OCI-LY1 (cell line): ENCODE results near the gene SPATA32.
"Not testable (repeated sequence)": the region's sequence is repeated elsewhere in the genome, so short reads cannot be mapped to it uniquely, and the experiment has no call there.

Experiments used
- H2AFZ ChIP-seq: fragments of 200-600 bp; sonication (generic), shearing (Covaris generic); 2 replicates; pipeline ENCODE4 v1.6.0; 2014; ENCODE audit warnings: antibody characterized with exemption, mild to moderate bottlenecking, low read length
- H3F3A ChIP-seq: fragments of 200-600 bp; sonication (generic), shearing (Covaris generic); 2 replicates; pipeline ENCODE4 v1.6.0; 2014; ENCODE audit warnings: mild to moderate bottlenecking, antibody characterized with exemption, low read length, moderate library complexity; ENCODE audit not compliant: insufficient read depth
- H3K27ac ChIP-seq: fragments of 200-600 bp; sonication (generic); 2 replicates; pipeline ENCODE4 v1.5.1; 2014; ENCODE audit warnings: low read length, mixed run types, mild to moderate bottlenecking, low read depth; ENCODE audit not compliant: poor library complexity, severe bottlenecking
- H3K27me3 ChIP-seq: fragments of 200-600 bp; sonication (generic); 2 replicates; pipeline ENCODE4 v1.6.0; 2014; ENCODE audit warnings: antibody characterized with exemption, mild to moderate bottlenecking, low read length, moderate library complexity; ENCODE audit not compliant: insufficient read depth
- H3K36me3 ChIP-seq: fragments of 200-600 bp; sonication (generic); 2 replicates; pipeline ENCODE4 v1.6.1; 2014; ENCODE audit warnings: mild to moderate bottlenecking, antibody characterized with exemption, low read length, moderate library complexity, mixed read lengths; ENCODE audit not compliant: insufficient read depth
- H3K4me1 ChIP-seq: fragments of 200-600 bp; sonication (generic); 2 replicates; pipeline ENCODE4 v1.5.1; 2014; ENCODE audit warnings: mild to moderate bottlenecking, low read length, moderate library complexity; ENCODE audit not compliant: insufficient read depth, severe bottlenecking
- H3K4me2 ChIP-seq: fragments of 200-600 bp; sonication (generic), shearing (Covaris generic); 2 replicates; pipeline ENCODE4 v1.6.1; 2014; ENCODE audit warnings: low read length
- H3K4me3 ChIP-seq: fragments of 200-600 bp; sonication (generic); 2 replicates; pipeline ENCODE4 v1.5.1; 2014; ENCODE audit warnings: low read length, low read depth, mild to moderate bottlenecking, mixed read lengths; ENCODE audit not compliant: poor library complexity, severe bottlenecking
- H3K79me2 ChIP-seq: fragments of 200-600 bp; shearing (Covaris generic); 2 replicates; pipeline ENCODE4 v1.6.1; 2016; ENCODE audit warnings: mixed run types, low read length, mixed read lengths; ENCODE audit not compliant: insufficient read depth
- H3K9ac ChIP-seq: fragments of 200-600 bp; sonication (generic), shearing (Covaris generic); 2 replicates; pipeline ENCODE4 v1.6.1; 2014; ENCODE audit warnings: mild to moderate bottlenecking, low read length, mixed read lengths
- H3K9me2 ChIP-seq: fragments of 200-600 bp; sonication (generic), shearing (Covaris generic); 2 replicates; pipeline ENCODE4 v1.6.1; 2014; ENCODE audit warnings: low read depth, mild to moderate bottlenecking, low read length, mixed read lengths
- H3K9me3 ChIP-seq: fragments of 200-600 bp; shearing (Covaris generic); 2 replicates; pipeline ENCODE4 v1.6.1; 2014; ENCODE audit warnings: low read length, mixed read lengths
- H4K20me1 ChIP-seq: fragments of 200-600 bp; sonication (generic), shearing (Covaris generic); 2 replicates; pipeline ENCODE4 v1.6.0; 2016; ENCODE audit warnings: mild to moderate bottlenecking, low read length; ENCODE audit not compliant: insufficient read depth
- EZH2 ChIP-seq: fragments of 200-600 bp; sonication (generic), shearing (Covaris generic); IDR thresholded peaks from 2 replicates; pipeline ENCODE4 v1.8.0; 2017; ENCODE audit warnings: borderline replicate concordance, mixed run types, mild to moderate bottlenecking, antibody characterized with exemption, low read length, moderate library complexity, mixed read lengths
- TF ChIP-seq, protein P1 (sequence below): fragments of 200-600 bp; sonication (generic), shearing (Covaris generic); IDR thresholded peaks from 2 replicates; pipeline ENCODE4 v1.5.1; 2017; ENCODE audit warnings: mild to moderate bottlenecking, antibody characterized with exemption, low read length, moderate library complexity, mixed read lengths

The SPATA32 gene

GRCh38 chr17:45305530-45306087 is 43.7 kb upstream of the SPATA32 start:
- Histone ChIP-seq H3K4me2 (no peak overlapping the region), H3K27me3 (no peaks in the 10 kb centered on the region), H3K36me3 (peaks cover 5% of the 10 kb centered on the region; the same call in 1 of the 2 replicates)

DNA sequence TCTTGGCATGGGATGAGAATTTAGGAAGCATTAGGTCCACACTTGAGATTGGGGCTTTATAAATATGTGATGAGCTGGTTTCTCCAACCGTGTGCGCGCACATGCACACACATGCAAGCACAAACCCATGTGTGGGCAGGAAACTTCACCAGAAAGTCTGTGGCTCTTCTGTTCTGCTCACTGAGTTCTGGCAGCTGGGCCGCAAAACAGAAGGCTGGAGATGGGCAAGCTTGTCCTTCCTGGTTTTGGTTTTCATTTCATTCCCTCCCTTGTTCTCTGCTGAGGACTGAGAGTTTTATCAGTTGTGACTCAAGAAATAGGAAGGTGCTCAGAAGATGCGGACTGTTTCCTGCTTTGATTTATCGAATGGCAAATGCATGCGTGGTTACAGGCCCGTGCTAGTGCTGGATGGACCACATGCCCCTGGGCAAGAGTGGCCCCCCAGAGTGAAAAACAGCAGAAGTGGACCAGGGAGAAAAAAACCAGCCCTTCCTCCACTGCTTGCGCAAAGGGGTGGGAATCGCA is 40.8 kb upstream of the SPATA32 start:
- Histone ChIP-seq H3K4me3 (no peak overlapping the region), H3K4me1 (peaks cover 44% of the 10 kb centered on the region), H3K9ac (peak overlapping the region; percentile 6; the same call in 1 of the 2 replicates), H3K79me2 (no peaks in the 10 kb centered on the region), H3K36me3 (no peaks in the 10 kb centered on the region), H3K9me2 (no peaks in the 10 kb centered on the region), H3K27ac (peak overlapping the region; percentile 70), H3K9me3 (no peaks in the 10 kb centered on the region), H3F3A (no peaks in the 10 kb centered on the region), H4K20me1 (no peaks in the 10 kb centered on the region), H2AFZ (no peak overlapping the region), H3K27me3 (no peaks in the 10 kb centered on the region), H3K4me2 (peak overlapping the region; percentile 28; the same call in 1 of the 2 replicates)
- TF ChIP-seq, protein P1, sequence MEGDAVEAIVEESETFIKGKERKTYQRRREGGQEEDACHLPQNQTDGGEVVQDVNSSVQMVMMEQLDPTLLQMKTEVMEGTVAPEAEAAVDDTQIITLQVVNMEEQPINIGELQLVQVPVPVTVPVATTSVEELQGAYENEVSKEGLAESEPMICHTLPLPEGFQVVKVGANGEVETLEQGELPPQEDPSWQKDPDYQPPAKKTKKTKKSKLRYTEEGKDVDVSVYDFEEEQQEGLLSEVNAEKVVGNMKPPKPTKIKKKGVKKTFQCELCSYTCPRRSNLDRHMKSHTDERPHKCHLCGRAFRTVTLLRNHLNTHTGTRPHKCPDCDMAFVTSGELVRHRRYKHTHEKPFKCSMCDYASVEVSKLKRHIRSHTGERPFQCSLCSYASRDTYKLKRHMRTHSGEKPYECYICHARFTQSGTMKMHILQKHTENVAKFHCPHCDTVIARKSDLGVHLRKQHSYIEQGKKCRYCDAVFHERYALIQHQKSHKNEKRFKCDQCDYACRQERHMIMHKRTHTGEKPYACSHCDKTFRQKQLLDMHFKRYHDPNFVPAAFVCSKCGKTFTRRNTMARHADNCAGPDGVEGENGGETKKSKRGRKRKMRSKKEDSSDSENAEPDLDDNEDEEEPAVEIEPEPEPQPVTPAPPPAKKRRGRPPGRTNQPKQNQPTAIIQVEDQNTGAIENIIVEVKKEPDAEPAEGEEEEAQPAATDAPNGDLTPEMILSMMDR, result no peak
- no peak for TF ChIP-seq EZH2

More at GRCh38 chr17:45305530-45306087, 43.7 kb upstream of the SPATA32 start:
- Histone ChIP-seq H3K4me3 (no peak overlapping the region), H3K9me2 (no peaks in the 10 kb centered on the region), H4K20me1 (no peaks in the 10 kb centered on the region), H3K4me1 (peaks cover 41% of the 10 kb centered on the region), H3F3A (no peaks in the 10 kb centered on the region), H3K9me3 (no peaks in the 10 kb centered on the region), H3K79me2 (no peaks in the 10 kb centered on the region), H2AFZ (no peak overlapping the region), H3K9ac (no peak overlapping the region), H3K27ac (no peak overlapping the region)
- TF ChIP-seq EZH2, result no peak
- TF ChIP-seq, protein P1, result no peak

GRCh38 chr17:45302220-45302619 is 40.3 kb upstream of the SPATA32 start:
- H3F3A ChIP-seq, H3K27me3 ChIP-seq, H2AFZ ChIP-seq, H3K4me3 ChIP-seq, H3K9me2 ChIP-seq, H3K4me2 ChIP-seq, H3K9me3 ChIP-seq, H3K9ac ChIP-seq, H3K36me3 ChIP-seq, H3K79me2 ChIP-seq, H4K20me1 ChIP-seq: not testable (repeated sequence)
- Histone ChIP-seq H3K4me1 (peaks cover 40% of the 10 kb centered on the region), H3K27ac (peak overlapping the region; percentile 70)

DNA sequence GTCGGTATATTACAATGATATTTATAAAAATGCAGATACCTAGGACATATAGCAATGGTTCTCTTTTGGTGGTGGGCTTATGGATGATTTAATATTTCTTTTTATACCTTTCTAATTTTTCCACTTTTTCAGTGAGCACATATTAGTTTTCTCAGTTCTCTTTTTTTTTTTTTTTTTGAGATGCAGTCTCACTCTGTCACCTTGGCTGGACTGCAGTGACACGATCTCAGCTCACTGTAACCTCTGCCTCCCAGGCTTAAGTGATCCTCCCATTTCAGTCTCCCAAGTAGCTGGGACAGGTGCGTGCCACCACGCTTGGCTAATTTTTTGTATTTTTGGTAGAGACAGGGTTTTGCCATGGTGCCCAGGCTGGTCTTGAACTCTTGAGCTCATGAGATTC is 39.8 kb upstream of the SPATA32 start:
- Histone ChIP-seq H3K27ac (peak overlapping the region; percentile 47), H2AFZ (no peak overlapping the region), H3F3A (no peaks in the 10 kb centered on the region), H3K27me3 (no peaks in the 10 kb centered on the region), H3K79me2 (no peaks in the 10 kb centered on the region), H3K4me1 (peaks cover 44% of the 10 kb centered on the region), H4K20me1 (no peaks in the 10 kb centered on the region), H3K36me3 (no peaks in the 10 kb centered on the region), H3K4me2 (no peak overlapping the region), H3K9ac (no peak overlapping the region), H3K9me3 (no peaks in the 10 kb centered on the region), H3K9me2 (no peaks in the 10 kb centered on the region), H3K4me3 (no peak overlapping the region)
- TF ChIP-seq, protein P1, result no peak
- no peak for TF ChIP-seq EZH2
